GM12874 (cell line): Measurements from ENCODE around the gene BCAP29.

Experiments
- CTCF ChIP-seq: IDR thresholded peaks from 2 replicates; pipeline ENCODE4 v1.5.1; 2011; ENCODE audit warnings: low read depth, mild to moderate bottlenecking, control low read depth, low read length, moderate library complexity; ENCODE audit not compliant: insufficient read depth

BCAP29 gene

GRCh38 chr7:107579885-107580715, at the start of gene BCAP29:
BCAP29 (plus strand) TSS chr7:107580246; CDS start chr7:107580773, 527 bp downstream.
- 0 out of 2 replicates have a peak, but pooled peaks have one; percentile 13 for TF ChIP-seq CTCF

GRCh38 chr7:107530751-107531150, 49.3 kb upstream of the BCAP29 start:
- TF ChIP-seq CTCF, result no peak

- no peak for TF ChIP-seq CTCF
Observed at GRCh38 chr7:107534139-107534538, 45.9 kb upstream of the BCAP29 start.

- no peak for TF ChIP-seq CTCF
Observed at GRCh38 chr7:107538001-107538400, 42.0 kb upstream of the BCAP29 start.

GRCh38 chr7:107543338-107543993, 36.6 kb upstream of the BCAP29 start:
- TF ChIP-seq CTCF, result no peak

- TF ChIP-seq CTCF, result no peak
Observed at GRCh38 chr7:107544848-107545591, 35.0 kb upstream of the BCAP29 start.

GRCh38 chr7:107551936-107552335, 28.1 kb upstream of the BCAP29 start:
- no peak for TF ChIP-seq CTCF
